CD14-positive monocyte (primary cell): ENCODE results near the gene SNAP47. TPM values are rescaled to one million over a fixed set of nuclear protein-coding genes. Genes with fewer than 3 reads are reported as not detected.

Experiments used
- DNase-seq, 3 donors: peaks; one replicate each; pipeline ENCODE4 v3.0.0-alpha.2; 2011 to 2022
- H2AFZ ChIP-seq: 2 replicates; pipeline ENCODE4 v1.6.0; 2012; ENCODE audit warnings: mild to moderate bottlenecking, low read depth, low read length, inconsistent platforms; ENCODE audit not compliant: insufficient read depth, poor library complexity, severe bottlenecking
- H3K27ac ChIP-seq, 2 donors: 1 replicate in 1 of 2; 2 replicates in 1 of 2; pipeline ENCODE4 v1.5.1; 2012 to 2013; ENCODE audit warnings: low read length in 2 of 2, control low read depth in 1 of 2, inconsistent platforms in 1 of 2, low read depth in 1 of 2, mild to moderate bottlenecking in 1 of 2
- H3K27me3 ChIP-seq, 2 donors: one replicate each; pipeline versions ENCODE4 v1.6.0 to v1.6.1; 2011 to 2013; ENCODE audit warnings: low read length in 2 of 2; ENCODE audit not compliant: control insufficient read depth in 2 of 2, insufficient read depth in 2 of 2
- H3K36me3 ChIP-seq, 2 donors: replicated peaks in 1 of 2; 1 replicate in 1 of 2; 2 replicates in 1 of 2; pipeline versions ENCODE4 v1.5.1 to v1.6.1; 2012 to 2013; ENCODE audit warnings: low read length in 2 of 2, control low read depth in 1 of 2, inconsistent platforms in 1 of 2, mild to moderate bottlenecking in 1 of 2; ENCODE audit not compliant: insufficient read depth in 2 of 2, control insufficient read depth in 1 of 2
- H3K4me1 ChIP-seq, 2 donors: 1 replicate in 1 of 2; 2 replicates in 1 of 2; pipeline versions ENCODE4 v1.5.1 to v1.6.1; 2012 to 2013; ENCODE audit warnings: low read length in 2 of 2, control low read depth in 1 of 2, inconsistent platforms in 1 of 2, mild to moderate bottlenecking in 1 of 2, moderate library complexity in 1 of 2; ENCODE audit not compliant: insufficient read depth in 2 of 2, control insufficient read depth in 1 of 2
- H3K4me2 ChIP-seq: replicated peaks from 2 replicates; pipeline ENCODE3; 2012; ENCODE audit warnings: low read length, moderate library complexity, mild to moderate bottlenecking; ENCODE audit not compliant: poor library complexity, severe bottlenecking; ENCODE audit errors: extremely low read depth
- H3K4me3 ChIP-seq, 3 experiments: fragments of 200-600 bp in 1 of 3; sonication (generic) in 1 of 3; replicated peaks in 1 of 3; 1 replicate in 2 of 3; 2 replicates in 1 of 3; pipeline ENCODE4 v1.5.1; 2011 to 2013; ENCODE audit warnings: low read length in 3 of 3, mild to moderate bottlenecking in 3 of 3, control low read depth in 2 of 3, low read depth in 2 of 3, inconsistent platforms in 1 of 3, moderate library complexity in 1 of 3
- H3K79me2 ChIP-seq: 2 replicates; pipeline ENCODE4 v1.6.0; 2012; ENCODE audit warnings: mild to moderate bottlenecking, control low read depth, inconsistent platforms, low read length, moderate library complexity; ENCODE audit not compliant: insufficient read depth
- H3K9ac ChIP-seq: 2 replicates; pipeline ENCODE4 v1.6.0; 2017; ENCODE audit warnings: low read length, mild to moderate bottlenecking; ENCODE audit not compliant: insufficient read depth, poor library complexity, severe bottlenecking
- H3K9me3 ChIP-seq, 2 donors: replicated peaks in 1 of 2; 1 replicate in 1 of 2; 2 replicates in 1 of 2; pipeline versions ENCODE4 v1.5.1 to v1.6.1; 2012 to 2013; ENCODE audit warnings: low read length in 2 of 2, control low read depth in 1 of 2; ENCODE audit not compliant: control insufficient read depth in 1 of 2, insufficient read depth in 1 of 2
- H4K20me1 ChIP-seq: 2 replicates; pipeline ENCODE4 v1.6.0; 2012; ENCODE audit warnings: mild to moderate bottlenecking, low read length, control low read depth, moderate library complexity; ENCODE audit not compliant: insufficient read depth
- H3K27ac Mint-ChIP-seq, 7 donors: one replicate each; pipeline ENCODE4 v1.8.0; 2020; ENCODE audit warnings: mild to moderate bottlenecking in 7 of 7, mixed read lengths in 7 of 7, moderate library complexity in 6 of 7, inconsistent platforms in 2 of 7
- H3K27me3 Mint-ChIP-seq, 3 donors: one replicate each; pipeline ENCODE4 v1.8.0; 2021 to 2022; ENCODE audit warnings: low read depth in 3 of 3, mild to moderate bottlenecking in 3 of 3, mixed read lengths in 3 of 3, moderate library complexity in 3 of 3, inconsistent platforms in 1 of 3
- H3K36me3 Mint-ChIP-seq, 2 donors: one replicate each; pipeline ENCODE4 v1.8.0; 2020; ENCODE audit warnings: mixed read lengths in 2 of 2, inconsistent platforms in 1 of 2, mild to moderate bottlenecking in 1 of 2
- H3K4me1 Mint-ChIP-seq: one replicate; pipeline ENCODE4 v1.8.0; 2020; ENCODE audit warnings: mild to moderate bottlenecking, mixed read lengths
- H3K4me3 Mint-ChIP-seq, 2 donors: one replicate each; pipeline ENCODE4 v1.8.0; 2020; ENCODE audit warnings: mild to moderate bottlenecking in 2 of 2, mixed read lengths in 2 of 2, moderate library complexity in 1 of 2
- H3K9me3 Mint-ChIP-seq, 7 donors: one replicate each; pipeline ENCODE4 v1.8.0; 2020 to 2022; ENCODE audit warnings: mixed read lengths in 7 of 7, mild to moderate bottlenecking in 6 of 7, moderate library complexity in 6 of 7, inconsistent platforms in 2 of 7
- CTCF ChIP-seq: fragments of 200-600 bp; IDR thresholded peaks from one replicate; pipeline ENCODE4 v1.8.0; 2022; ENCODE audit warnings: antibody characterized with exemption, mild to moderate bottlenecking
- WGBS: methylation state at CpG from one replicate; pipeline ENCODE4 v1.1.5; 2013; ENCODE audit warnings: missing lambda C conversion rate; ENCODE audit not compliant: insufficient coverage; 5-methylcytosine and 5-hydroxymethylcytosine counted together
- intact Hi-C, 2 donors: fragments of 100-400 bp; cut with micrococcal nuclease; formaldehyde crosslinking; loops; one replicate each; pipeline versions ENCODE4 v1.15.0 to v1.15.1; 2023
- polyA plus RNA-seq, 3 donors: library from polyadenylated mRNA; depleted of rRNA in 1 of 3; unstranded in 2 of 3; stranded (reverse) in 1 of 3; fragments of 300-500 nt in 2 of 3; fragments of >200 nt in 1 of 3; fragmentation: Illumina TruSeq in 2 of 3; gene quantifications; 1 replicate in 2 of 3; 2 replicates in 1 of 3; pipeline ENCODE4 v1.2.3, GENCODE V29; 2012 to 2021

SNAP47 gene
- polyA plus RNA-seq, 3 donors: 15.4 to 25.0 (median 20.5) TPM

- Mint-ChIP-seq H3K4me3 (peak overlapping the region; percentile 73 to 86), H3K27ac (no peak overlapping the region), H3K36me3 (peaks cover 12 to 21% of the 10 kb centered on the region in 2 donors), H3K9me3 (peaks cover 0 to 13% (median 4%) of the 10 kb centered on the region in 7 donors), H3K4me1 (peaks cover 24% of the 10 kb centered on the region), H3K27me3 (peaks cover 23 to 39% (median 32%) of the 10 kb centered on the region in 3 donors)
- Histone ChIP-seq H3K79me2 (peaks cover 7% of the 10 kb centered on the region), H3K9me3 (no peaks in the 10 kb centered on the region), H3K36me3 (peaks cover 9 to 18% of the 10 kb centered on the region in 2 donors), H3K27me3 (peaks cover 2 to 28% of the 10 kb centered on the region in 2 donors), H3K27ac (no peak overlapping the region), H2AFZ (no peak overlapping the region), H3K4me1 (peaks cover 15 to 21% of the 10 kb centered on the region in 2 donors), H3K4me2 (peak overlapping the region; percentile 71), H4K20me1 (peaks cover 8% of the 10 kb centered on the region), H3K4me3 (peak overlapping the region in 1 of 3 experiments; percentile 69), H3K9ac (peak overlapping the region; percentile 49)
- TF ChIP-seq CTCF: no peak
- no peak for DNase-seq
- 70% methylated on average over 3 of the region's 5 CpGs for WGBS
- intact Hi-C loops: no loop called here
These were observed 5.9 kb upstream of the SNAP47 start for GRCh38 chr1:227729144-227729880.

- H3K27ac Mint-ChIP-seq: peak overlapping the region in 2 of 7 donors; percentile 24 to 68
- Histone ChIP-seq H3K79me2 (peaks cover 13% of the 10 kb centered on the region), H3K9ac (no peak overlapping the region), H3K4me1 (peaks cover 19 to 27% of the 10 kb centered on the region in 2 donors), H3K9me3 (no peaks in the 10 kb centered on the region), H3K27ac (no peak overlapping the region), H4K20me1 (peaks cover 8% of the 10 kb centered on the region), H3K4me3 (no peak overlapping the region), H3K27me3 (peaks cover 2 to 28% of the 10 kb centered on the region in 2 donors), H3K36me3 (peaks cover 9 to 18% of the 10 kb centered on the region in 2 donors), H2AFZ (no peak overlapping the region), H3K4me2 (no peak overlapping the region)
- WGBS: 53% methylated on average over 10 of the region's 13 CpGs
- peaks cover 23 to 36% (median 32%) of the 10 kb centered on the region in 3 donors for H3K27me3 Mint-ChIP-seq
- peaks cover 0 to 13% (median 2%) of the 10 kb centered on the region in 7 donors for H3K9me3 Mint-ChIP-seq
- intact Hi-C loops: no loop called here
- TF ChIP-seq CTCF: peak; percentile 70
- DNase-seq: peak in 1 of 3 donors; percentile 14
- peaks cover 28% of the 10 kb centered on the region for H3K4me1 Mint-ChIP-seq
- no peak overlapping the region for H3K4me3 Mint-ChIP-seq
- H3K36me3 Mint-ChIP-seq: peaks cover 12 to 21% of the 10 kb centered on the region in 2 donors
These were observed 5.2 kb upstream of the SNAP47 start for GRCh38 chr1:227729881-227730629.
